GM06990 (cell line): ENCODE results near the gene INPP5A.

Source experiments
- DNase-seq: peaks from one replicate; pipeline ENCODE4 v3.0.0-alpha.2; 2011; ENCODE audit not compliant: insufficient read length; ENCODE audit errors: extremely low read depth
- H3K27me3 ChIP-seq: replicated peaks from 2 replicates; pipeline ENCODE4 v1.6.0; 2011; ENCODE audit warnings: low read length; ENCODE audit not compliant: control insufficient read depth, insufficient read depth
- H3K36me3 ChIP-seq: 2 replicates; pipeline ENCODE4 v1.5.1; 2011; ENCODE audit warnings: low read length; ENCODE audit not compliant: control insufficient read depth, insufficient read depth
- H3K4me3 ChIP-seq: replicated peaks from 2 replicates; pipeline ENCODE4 v1.5.1; 2011; ENCODE audit warnings: low read depth, mild to moderate bottlenecking, control low read depth, low read length
- TF ChIP-seq, protein P1 (sequence below): IDR thresholded peaks from 2 replicates; pipeline ENCODE4 v1.5.1; 2011; ENCODE audit warnings: low read length, control low read depth, mild to moderate bottlenecking, inconsistent platforms; ENCODE audit not compliant: insufficient read depth, poor library complexity, severe bottlenecking

INPP5A gene

DNA sequence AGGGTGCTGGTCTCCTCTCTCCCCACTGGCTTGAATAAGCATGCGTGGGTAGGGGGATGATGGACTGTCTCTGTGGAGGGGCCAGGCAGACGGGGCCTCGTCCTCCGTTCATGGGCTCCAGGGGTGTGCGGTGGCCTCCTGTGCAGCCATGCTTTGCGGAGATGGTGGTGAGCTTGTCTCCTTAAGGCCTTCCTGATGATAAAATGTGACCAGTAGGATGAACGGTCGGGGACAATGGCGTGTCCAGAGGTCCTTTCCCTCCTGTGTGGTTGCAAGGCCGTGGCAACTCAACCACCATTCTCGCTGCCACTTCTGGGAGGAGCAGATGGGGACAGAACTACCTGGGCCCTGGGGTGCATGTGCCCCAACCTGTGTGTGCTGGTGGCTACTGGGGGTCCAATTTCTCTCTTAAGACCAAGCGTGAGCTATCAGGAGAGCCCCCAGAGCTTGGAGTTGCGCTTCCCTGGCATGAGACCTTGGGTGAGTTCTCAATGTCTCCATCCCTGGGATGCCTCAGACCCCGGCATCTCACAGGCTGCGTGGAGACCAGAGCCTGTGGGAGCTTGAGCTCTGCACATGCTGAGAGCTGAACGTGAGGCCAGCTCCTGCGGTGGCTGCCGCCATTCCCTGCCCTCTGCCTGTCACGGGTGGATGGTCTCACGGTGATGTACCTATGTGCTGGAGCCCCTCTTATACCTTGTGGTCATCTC lies 112.2 kb downstream of the INPP5A start:
- H3K4me3 ChIP-seq = no peak overlapping the region
- no peak for DNase-seq
- H3K36me3 ChIP-seq = no peaks in the 10 kb centered on the region; the same call in none of the 2 replicates
- no peaks in the 10 kb centered on the region for H3K27me3 ChIP-seq
- TF ChIP-seq, protein P1, sequence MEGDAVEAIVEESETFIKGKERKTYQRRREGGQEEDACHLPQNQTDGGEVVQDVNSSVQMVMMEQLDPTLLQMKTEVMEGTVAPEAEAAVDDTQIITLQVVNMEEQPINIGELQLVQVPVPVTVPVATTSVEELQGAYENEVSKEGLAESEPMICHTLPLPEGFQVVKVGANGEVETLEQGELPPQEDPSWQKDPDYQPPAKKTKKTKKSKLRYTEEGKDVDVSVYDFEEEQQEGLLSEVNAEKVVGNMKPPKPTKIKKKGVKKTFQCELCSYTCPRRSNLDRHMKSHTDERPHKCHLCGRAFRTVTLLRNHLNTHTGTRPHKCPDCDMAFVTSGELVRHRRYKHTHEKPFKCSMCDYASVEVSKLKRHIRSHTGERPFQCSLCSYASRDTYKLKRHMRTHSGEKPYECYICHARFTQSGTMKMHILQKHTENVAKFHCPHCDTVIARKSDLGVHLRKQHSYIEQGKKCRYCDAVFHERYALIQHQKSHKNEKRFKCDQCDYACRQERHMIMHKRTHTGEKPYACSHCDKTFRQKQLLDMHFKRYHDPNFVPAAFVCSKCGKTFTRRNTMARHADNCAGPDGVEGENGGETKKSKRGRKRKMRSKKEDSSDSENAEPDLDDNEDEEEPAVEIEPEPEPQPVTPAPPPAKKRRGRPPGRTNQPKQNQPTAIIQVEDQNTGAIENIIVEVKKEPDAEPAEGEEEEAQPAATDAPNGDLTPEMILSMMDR = no peak

- TF ChIP-seq, protein P1 = no peak
- H3K36me3 ChIP-seq = no peaks in the 10 kb centered on the region; the same call in none of the 2 replicates
- no peak overlapping the region for H3K4me3 ChIP-seq
- H3K27me3 ChIP-seq = no peaks in the 10 kb centered on the region
- no peak for DNase-seq
Measured at GRCh38 chr10:132650611-132651250, 113.1 kb downstream of the INPP5A start.

DNA sequence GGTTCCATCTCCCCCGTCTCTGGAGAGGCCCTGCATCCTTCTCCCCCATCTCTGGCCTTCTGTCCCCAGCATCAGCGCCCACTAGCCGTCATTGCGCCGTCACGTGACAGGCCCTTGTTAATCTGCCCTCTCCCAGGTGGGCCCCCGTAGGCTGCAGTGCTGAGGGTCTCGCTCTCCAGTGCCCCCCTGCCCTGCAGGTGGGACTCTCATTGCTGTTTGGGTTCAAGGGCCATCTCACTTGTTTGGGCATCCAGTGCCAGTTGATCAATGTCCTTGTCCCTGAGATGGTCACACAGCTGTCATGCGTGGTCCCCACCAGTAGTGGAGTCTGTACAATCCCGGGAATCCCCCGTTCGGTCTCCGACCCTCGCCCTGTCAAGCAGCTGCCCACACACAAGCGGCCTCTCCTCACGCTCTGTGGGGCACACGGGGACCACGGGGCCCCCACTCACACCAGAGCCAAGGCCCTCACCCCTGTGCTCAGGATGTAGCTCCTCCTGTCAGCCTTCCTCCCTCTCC lies 114.0 kb downstream of the INPP5A start:
- no peak for DNase-seq
- no peak overlapping the region for H3K4me3 ChIP-seq

DNA sequence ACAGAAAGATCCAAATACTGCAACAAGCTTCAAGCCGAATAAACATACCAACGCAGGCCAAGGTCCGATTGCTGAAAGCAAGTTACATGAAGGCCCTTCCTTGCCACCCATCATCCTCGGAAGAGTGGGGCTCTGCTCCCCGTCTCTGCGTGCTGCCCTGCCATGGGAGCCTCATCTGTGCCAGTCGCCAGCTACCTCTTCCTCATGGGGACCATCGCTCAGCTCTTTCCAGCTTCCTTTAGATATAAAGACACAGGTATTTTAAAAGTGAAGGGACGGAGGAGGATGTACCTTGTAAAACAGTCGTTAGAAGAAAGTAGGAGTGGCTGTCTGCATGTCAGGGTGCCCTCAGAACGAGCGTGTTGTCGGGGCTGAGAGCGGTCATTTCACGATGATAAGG lies 114.9 kb downstream of the INPP5A start:
- no peak for DNase-seq
- H3K36me3 ChIP-seq = no peaks in the 10 kb centered on the region; the same call in none of the 2 replicates
- no peak overlapping the region for H3K4me3 ChIP-seq
- TF ChIP-seq, protein P1 = no peak
- H3K27me3 ChIP-seq = no peaks in the 10 kb centered on the region

More for the DNA sequence above, 114.0 kb downstream of the INPP5A start:
- Histone ChIP-seq H3K27me3 (no peaks in the 10 kb centered on the region), H3K36me3 (no peaks in the 10 kb centered on the region; the same call in none of the 2 replicates)
- TF ChIP-seq, protein P1 = no peak

- no peak for DNase-seq
- TF ChIP-seq, protein P1 = no peak
- no peak overlapping the region for H3K4me3 ChIP-seq
- H3K36me3 ChIP-seq = no peaks in the 10 kb centered on the region; the same call in none of the 2 replicates
- no peaks in the 10 kb centered on the region for H3K27me3 ChIP-seq
Measured at GRCh38 chr10:132652936-132653590, 115.5 kb downstream of the INPP5A start.
